Activated naive CD4-positive, alpha-beta T cell treated with anti-CD3 and anti-CD28 coated beads, Interleukin-2, amount 10 ng/mL, durations not matched to agents 5 hours and 36 hours (primary cell): Measurements from ENCODE around the gene IGFBP3. TPM values are rescaled to one million over a fixed set of nuclear protein-coding genes. Genes with fewer than 3 reads are reported as not detected.

Experiments used
- total RNA-seq, 2 experiments: library from RNA; stranded (reverse); gene quantifications; one replicate each; pipeline ENCODE4 v1.2.3, GENCODE V29; 2021

IGFBP3 gene, protein sequence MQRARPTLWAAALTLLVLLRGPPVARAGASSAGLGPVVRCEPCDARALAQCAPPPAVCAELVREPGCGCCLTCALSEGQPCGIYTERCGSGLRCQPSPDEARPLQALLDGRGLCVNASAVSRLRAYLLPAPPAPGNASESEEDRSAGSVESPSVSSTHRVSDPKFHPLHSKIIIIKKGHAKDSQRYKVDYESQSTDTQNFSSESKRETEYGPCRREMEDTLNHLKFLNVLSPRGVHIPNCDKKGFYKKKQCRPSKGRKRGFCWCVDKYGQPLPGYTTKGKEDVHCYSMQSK
- 1 to 10 TPM; 3.3 to 3.6 TPM for total RNA-seq

DNA sequence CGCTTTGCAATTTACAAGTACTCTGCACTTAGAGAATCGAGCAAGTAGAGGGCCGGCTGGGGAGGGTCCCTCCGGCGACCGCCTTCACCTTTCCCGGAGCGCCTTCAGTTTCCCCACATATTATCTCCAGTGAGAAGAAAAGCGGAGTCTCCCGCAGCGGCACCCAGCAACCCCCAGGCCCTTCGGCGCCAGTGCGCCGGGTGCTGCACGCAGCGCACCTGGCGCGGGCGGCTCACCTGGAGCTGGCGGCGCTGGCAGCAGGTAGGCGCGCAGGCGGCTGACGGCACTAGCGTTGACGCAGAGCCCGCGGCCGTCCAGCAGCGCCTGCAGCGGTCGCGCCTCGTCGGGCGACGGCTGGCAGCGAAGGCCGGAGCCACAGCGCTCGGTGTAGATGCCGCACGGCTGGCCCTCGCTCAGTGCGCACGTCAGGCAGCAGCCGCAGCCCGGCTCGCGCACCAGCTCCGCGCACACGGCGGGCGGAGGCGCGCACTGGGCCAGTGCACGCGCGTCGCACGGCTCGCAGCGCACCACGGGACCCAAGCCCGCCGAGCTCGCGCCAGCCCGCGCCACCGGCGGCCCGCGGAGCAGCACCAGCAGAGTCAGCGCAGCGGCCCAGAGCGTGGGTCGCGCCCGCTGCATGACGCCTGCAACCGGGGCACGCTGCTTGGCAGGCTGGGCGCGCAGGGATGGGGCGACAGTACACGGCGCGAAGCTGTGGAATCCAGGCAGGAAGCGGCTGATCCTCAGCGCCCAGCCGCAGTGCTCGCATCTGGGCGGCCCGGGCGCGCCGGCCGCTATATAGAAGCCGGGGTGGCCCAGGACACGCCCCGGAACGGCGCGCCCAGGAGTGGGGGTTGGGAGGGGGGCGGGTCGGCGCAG lies at the start of gene IGFBP3:
Gene IGFBP3, minus strand, starts transcription at position 771 of the 879 bp plus-strand sequence. Its CDS starts 132 bp downstream, at position 639.

DNA sequence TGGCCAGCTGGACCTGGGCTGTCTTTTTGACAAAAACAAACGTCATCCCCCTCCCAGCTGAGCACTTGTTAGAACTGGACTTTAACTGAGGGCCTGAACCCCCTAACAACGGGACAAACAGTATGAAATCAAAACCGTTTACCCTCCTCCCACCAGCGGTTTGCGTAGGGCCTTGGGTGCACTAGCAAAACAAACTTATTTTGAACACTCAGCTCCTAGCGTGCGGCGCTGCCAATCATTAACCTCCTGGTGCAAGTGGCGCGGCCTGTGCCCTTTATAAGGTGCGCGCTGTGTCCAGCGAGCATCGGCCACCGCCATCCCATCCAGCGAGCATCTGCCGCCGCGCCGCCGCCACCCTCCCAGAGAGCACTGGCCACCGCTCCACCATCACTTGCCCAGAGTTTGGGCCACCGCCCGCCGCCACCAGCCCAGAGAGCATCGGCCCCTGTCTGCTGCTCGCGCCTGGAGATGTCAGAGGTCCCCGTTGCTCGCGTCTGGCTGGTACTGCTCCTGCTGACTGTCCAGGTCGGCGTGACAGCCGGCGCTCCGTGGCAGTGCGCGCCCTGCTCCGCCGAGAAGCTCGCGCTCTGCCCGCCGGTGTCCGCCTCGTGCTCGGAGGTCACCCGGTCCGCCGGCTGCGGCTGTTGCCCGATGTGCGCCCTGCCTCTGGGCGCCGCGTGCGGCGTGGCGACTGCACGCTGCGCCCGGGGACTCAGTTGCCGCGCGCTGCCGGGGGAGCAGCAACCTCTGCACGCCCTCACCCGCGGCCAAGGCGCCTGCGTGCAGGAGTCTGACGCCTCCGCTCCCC lies 32.7 kb downstream of the IGFBP3 start, which contains the start of gene IGFBP1:
Gene IGFBP1, plus strand, starts transcription at position 304 of the 808 bp plus-strand sequence. Its CDS starts 165 bp downstream, at position 469.

DNA sequence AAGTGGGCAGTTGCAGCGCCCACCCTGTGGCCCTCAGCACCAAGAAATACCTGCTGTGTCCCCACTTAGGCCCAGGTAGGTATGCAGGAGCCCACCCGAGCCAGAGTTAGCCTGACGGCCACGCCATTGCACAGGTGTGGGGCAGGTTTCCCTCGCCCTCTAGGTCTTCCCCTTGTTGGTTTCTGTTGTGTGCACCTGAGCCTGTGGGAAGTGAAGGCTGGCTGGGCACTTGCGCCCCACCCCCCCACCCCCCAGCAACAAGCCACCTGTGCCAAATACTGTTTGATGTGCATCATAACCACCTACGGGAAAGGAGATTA lies 48.1 kb downstream of the IGFBP3 start, which contains the start of gene CCDC201:
Gene CCDC201, minus strand, starts transcription at position 48 of the 320 bp plus-strand sequence. CDS start 75 bp downstream, outside the sequence.

Other genes with a start within 250 kb of the IGFBP3 start
- gene CCDC201, start 48.2 kb downstream of the IGFBP3 start, total RNA-seq: not detected
- gene IGFBP1, start 32.8 kb downstream of the IGFBP3 start, total RNA-seq: not detected